Lower leg skin (tissue), 3 donors: ENCODE measurements around the gene FOSL2.

Experiments used
- CTCF ChIP-seq, 3 donors: fragments of 450-650 bp; IDR thresholded peaks; one replicate each; pipeline ENCODE4 v1.5.1; 2016; ENCODE audit warnings: antibody characterized with exemption in 3 of 3, mild to moderate bottlenecking in 3 of 3, moderate library complexity in 2 of 3
- POLR2A ChIP-seq, 2 donors: fragments of 450-650 bp; IDR thresholded peaks; one replicate each; pipeline ENCODE4 v1.6.1; 2016 to 2017; ENCODE audit warnings: antibody characterized with exemption in 2 of 2, mild to moderate bottlenecking in 1 of 2, moderate library complexity in 1 of 2

GRCh38 chr2:28457237-28457636 lies 64.6 kb downstream of the FOSL2 start:
- no peak for TF ChIP-seq CTCF (IDR thresholded peaks at IDR 0.05)
- TF ChIP-seq POLR2A (IDR thresholded peaks at IDR 0.05): no peak
